ENCODE data around the gene CNOT4.
A peak's percentile ranks its signal among the peaks of the same experiment; 100 is the strongest.
"Not testable (repeated sequence)": the region's sequence is repeated elsewhere in the genome, so short reads cannot be mapped to it uniquely, and the experiment has no call there.

Gene CNOT4

GRCh38 chr7:135514856-135515255 lies 5.0 kb upstream of the CNOT4 start:
- DNase-seq (ENCODE audit: low spot score) = no peak

DNA sequence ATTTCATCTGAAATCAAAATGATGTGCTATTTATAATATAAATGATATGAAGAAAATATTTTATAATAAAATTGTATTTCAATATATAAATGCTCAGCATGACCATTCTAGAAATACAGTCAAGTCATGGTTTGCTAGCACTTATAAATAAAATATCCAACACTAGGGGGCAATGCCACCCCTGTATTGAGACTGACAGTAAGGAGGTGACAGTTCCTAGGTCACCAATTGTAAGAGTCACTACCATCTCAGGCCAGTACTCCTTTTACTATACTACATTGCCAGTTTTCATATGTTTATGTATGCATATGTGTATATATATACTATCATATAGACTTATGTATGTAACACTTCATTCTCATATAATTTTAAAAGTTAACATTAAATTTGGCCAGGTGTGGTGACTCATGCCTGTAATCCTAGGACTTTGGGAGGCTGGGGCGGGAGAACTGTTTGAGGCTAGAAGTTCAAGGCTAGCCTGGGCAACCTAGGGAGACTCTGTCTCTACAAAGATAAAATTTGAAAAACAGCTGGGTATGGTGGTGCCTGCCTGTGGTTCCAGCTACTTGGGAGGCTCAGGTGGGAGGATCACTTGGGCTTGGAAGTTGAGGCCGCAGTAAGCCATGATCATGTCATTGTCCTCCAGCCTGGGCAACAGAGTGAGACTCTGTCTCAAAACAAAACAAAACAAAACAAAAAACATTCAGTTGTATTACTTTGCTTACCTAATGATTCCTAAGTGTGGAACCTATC lies 2.4 kb upstream of the CNOT4 start:
- DNase-seq (ENCODE audit: low spot score) = peak; percentile 78

GRCh38 chr7:135510592-135511183 lies 786 bp upstream of the CNOT4 start:
- DNase-seq (ENCODE audit: low spot score) = peak; percentile 39

- no peak for DNase-seq (ENCODE audit: low spot score)
These were observed 388 bp downstream of the CNOT4 start for GRCh38 chr7:135509589-135509838.

DNA sequence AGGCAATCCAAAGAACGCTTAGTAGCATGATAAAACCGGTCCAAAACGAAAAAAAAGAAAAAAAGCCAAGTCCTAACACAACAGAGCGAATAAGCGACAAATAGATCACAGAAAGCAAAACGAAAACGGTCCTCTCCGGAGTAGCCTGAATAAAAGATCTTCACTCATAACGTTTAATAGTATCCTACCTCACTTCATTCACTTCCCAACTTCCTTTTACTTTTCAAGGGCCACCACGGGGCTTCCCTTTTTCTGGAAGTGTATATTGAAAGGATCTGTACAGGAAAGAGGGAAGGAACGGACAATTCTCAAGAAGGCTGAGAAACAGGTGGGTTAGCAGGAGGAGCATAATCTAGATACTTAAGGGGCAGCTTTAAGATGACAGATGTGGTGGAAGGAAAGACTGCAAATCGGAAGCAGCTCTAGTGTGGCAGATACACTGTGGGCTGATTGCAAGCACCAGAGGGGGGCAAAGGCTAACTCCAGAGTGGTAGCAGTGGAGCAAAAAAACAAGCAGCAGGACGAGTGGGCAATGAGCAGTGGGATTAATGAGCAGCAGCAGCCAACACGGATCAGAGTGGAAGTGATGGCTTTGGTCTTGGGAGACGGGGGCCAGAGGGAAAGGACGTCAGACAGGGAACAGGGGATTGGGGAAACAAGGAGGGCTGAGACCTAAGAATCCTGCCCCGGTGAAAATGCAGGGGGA lies 866 bp downstream of the CNOT4 start:
- peak; percentile 53 for DNase-seq (ENCODE audit: low spot score)

DNA sequence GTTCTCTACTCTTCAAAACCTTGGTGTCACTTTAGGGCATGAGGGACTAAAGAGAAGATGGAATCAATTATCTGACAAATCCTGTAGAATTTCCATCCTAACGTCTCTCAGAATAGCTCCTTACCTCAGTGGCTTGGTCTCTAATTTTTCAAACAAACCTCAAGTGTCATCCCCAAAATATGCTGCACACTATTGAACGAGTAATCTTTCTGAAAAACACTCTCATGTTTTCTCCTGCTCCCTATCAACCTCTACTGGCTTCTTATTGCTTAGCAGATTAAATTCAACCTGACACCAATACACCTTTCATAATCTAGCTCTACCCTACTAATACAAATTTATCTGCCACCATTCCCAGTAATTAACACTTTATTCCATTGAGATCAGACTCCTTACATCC lies 8.5 kb downstream of the CNOT4 start:
- DNase-seq (ENCODE audit: low spot score) = no peak

DNA sequence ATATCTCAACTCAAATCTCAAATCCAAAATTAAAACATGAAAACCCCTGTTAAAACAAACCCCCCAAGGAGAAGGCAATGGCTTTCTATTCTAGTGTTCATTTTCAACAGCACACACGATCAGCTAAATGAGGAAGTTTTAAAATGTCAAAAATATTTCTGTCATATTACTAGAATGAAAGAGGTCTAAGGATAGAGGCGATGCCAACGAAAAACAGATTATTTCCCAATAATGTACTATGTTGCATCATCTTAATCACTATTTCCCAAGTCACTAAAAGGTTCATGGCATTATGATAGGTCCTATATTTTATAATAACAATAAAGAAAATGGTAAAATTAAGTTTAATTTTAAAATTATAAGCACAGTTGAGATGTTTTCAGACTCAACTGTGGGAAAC lies 10.1 kb downstream of the CNOT4 start:
- no peak for DNase-seq (ENCODE audit: low spot score)

- not testable (repeated sequence) for DNase-seq (ENCODE audit: low spot score)
These were observed 12.7 kb downstream of the CNOT4 start for GRCh38 chr7:135497161-135497560.

- no peak for DNase-seq (ENCODE audit: low spot score)
These were observed 16.5 kb downstream of the CNOT4 start for GRCh38 chr7:135493362-135493761.

- DNase-seq (ENCODE audit: low spot score) = no peak
These were observed 17.8 kb downstream of the CNOT4 start for GRCh38 chr7:135492151-135492550.

- no peak for DNase-seq (ENCODE audit: low spot score)
These were observed 19.1 kb downstream of the CNOT4 start for GRCh38 chr7:135490783-135491182.

GRCh38 chr7:135489791-135490190 lies 20.1 kb downstream of the CNOT4 start:
- DNase-seq (ENCODE audit: low spot score) = no peak

DNA sequence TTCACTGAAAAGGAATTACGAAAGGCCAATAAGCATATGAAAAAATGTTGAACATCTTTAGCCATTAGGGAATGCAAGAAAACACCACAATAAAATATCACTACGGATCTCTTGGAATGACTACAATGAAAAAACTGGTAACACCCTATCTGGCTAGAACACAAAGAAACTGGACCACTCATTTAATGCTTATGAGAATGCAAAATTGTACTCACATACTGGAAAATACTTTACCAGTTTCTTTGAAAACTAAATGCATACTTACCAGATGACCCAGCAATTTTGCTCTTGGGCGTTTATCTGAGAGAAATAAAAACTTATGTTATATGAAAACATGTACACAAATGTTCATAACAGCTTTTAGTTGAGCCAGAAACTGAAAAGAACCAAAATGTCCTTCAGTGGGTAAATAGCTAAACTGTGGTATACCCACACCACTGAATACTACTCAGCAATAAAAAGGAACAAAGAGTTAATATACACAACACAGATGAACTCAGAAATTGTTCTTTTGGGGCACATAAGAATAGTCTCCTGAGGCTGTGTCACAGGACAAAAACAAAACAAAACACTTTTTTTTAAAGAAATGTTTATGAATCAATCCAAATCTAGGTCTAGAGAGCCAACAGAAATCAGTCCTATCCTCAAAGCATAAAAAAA lies 23.5 kb downstream of the CNOT4 start:
- no peak for DNase-seq (ENCODE audit: low spot score)

DNA sequence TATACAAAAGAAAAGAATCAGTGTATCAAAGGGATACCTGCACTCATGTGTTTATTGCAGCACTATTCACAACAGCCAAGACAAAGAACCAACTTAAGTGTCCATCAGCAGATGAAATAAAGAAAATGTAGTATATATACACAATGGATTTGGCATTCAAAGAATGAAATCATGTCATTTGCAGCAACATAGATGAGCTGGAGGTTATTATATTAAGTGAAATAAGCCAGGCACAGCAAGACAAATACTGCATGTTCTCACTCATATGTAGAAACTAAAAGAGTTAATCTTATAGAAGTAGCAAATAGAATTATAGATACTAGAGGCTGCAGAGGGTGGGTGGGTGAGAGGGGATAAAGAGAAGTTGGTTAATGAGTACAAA lies 28.3 kb downstream of the CNOT4 start:
- DNase-seq (ENCODE audit: low spot score) = no peak

DNA sequence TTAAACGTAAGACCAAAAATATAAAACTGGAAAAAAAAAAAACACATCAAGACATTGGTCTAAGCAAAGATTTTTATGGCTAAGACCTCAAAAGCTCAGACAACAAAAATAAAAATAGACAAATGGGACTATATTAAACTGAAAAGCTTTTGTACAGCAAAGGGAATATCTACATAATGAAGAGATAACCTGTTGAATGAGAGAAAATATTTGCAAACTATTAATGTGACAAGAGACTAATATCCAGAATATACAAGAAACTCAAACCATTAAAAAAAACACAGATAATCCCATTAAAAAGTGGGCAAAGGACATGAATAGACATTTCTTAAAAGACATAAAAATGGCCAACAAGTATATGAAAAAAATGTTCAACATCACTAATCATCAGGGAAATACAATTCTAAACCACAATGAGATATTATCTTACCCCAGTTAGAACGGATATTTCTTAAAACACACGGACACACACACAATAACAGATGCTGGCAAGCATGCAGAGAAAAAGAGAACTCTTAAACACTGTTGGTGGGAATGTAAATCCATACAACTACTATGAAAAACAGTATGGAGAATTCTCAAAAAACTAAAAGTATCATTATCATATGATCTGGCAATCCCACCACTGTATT lies 28.8 kb downstream of the CNOT4 start:
- DNase-seq (ENCODE audit: low spot score) = no peak

- DNase-seq (ENCODE audit: low spot score) = no peak
These were observed 34.4 kb downstream of the CNOT4 start for GRCh38 chr7:135475521-135475920.

DNA sequence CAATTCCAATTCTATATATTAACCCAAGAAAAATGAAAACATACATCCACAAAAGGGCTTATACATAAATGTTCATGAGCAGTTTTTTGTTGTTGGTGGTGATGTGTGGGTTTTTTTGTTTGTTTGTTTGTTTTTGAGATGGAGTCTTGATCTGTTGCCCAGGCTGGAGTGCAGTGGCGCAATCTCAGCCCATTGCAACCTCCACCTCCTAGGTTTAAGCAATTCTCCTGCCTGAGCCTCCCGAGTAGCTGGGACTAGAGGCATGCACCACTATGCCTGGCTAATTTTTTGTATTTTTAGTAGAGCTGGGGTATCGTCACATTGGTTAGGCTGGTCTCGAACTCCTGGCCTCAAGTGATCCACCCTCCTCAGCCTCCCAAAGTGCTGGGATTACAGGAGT lies 40.2 kb downstream of the CNOT4 start:
- not testable (repeated sequence) for DNase-seq (ENCODE audit: low spot score)

- no peak for DNase-seq (ENCODE audit: low spot score)
These were observed 42.6 kb downstream of the CNOT4 start for GRCh38 chr7:135467207-135467711.

DNA sequence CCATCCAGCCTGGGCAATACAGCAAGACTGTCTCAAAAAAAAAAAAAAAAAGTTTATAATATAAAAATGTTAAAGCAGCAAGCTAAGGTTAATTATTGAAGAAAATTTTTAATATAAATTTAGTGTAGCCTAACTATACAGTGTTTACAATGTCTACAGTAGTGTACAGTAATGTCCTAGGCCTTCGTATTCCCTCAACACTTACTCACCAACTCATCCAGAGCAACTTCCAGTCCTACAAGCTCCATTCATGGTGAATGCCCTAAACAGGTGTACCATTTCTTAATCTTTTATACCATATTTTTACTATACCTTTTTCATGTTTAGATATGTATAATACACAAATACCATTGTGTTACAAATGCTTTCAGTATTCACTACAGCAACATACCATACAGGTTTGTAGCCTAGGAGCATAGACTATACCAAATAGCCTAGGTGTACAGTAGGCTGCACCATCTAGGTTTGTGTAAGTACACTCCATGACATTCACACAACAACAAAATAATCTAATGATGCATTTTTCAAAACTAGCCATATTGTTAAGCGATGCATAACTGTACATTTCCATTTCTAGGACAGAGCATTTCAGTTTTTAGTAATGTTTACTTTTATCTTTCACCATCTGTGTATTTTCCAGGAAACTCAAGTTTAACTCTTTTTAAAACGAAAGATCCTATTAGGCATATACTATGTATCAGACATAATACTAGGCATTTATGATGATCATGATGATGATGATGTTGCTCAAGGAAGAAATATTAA lies 43.3 kb downstream of the CNOT4 start:
- DNase-seq (ENCODE audit: low spot score) = no peak

- DNase-seq (ENCODE audit: low spot score) = no peak
These were observed 46.0 kb downstream of the CNOT4 start for GRCh38 chr7:135463908-135464307.

GRCh38 chr7:135459951-135460567 lies 49.8 kb downstream of the CNOT4 start:
- DNase-seq (ENCODE audit: low spot score) = no peak
